NCI-H2227 treated with DMSO at 0.1 percent for 48 hours (cell line): Measurements from ENCODE around the gene PLEKHN1.

ENCODE experiments used
- DNase-seq: peaks from one replicate; lab custom pipeline; 2025; lab: John Stamatoyannopoulos, UW

PLEKHN1 gene

DNA sequence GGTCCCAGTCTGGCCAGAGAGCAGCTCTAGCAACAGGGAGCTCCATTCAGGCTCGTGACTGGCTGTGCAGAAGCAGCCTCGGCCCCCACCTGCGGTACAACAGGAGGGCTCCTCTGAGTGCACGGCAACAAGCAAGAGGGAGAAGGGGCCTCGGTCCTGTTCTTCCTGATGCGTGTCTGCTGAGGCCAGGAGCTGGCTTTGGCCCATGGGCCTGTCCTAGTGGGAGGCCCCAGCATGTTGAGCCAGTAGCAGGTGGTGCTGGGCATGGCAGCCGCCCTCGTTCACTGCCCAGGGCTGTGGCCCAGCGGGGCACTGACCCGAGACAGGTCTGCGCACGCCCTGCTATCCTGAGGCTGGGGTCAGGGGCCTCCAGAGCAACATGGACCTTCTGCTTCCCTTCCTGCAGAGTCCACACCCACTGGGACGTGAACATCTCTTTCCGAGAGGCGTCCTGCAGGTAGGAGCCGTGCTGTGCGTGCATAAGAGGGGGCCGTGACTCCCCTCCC lies 35.6 kb upstream of the PLEKHN1 start:
- DNase-seq: no peak

DNA sequence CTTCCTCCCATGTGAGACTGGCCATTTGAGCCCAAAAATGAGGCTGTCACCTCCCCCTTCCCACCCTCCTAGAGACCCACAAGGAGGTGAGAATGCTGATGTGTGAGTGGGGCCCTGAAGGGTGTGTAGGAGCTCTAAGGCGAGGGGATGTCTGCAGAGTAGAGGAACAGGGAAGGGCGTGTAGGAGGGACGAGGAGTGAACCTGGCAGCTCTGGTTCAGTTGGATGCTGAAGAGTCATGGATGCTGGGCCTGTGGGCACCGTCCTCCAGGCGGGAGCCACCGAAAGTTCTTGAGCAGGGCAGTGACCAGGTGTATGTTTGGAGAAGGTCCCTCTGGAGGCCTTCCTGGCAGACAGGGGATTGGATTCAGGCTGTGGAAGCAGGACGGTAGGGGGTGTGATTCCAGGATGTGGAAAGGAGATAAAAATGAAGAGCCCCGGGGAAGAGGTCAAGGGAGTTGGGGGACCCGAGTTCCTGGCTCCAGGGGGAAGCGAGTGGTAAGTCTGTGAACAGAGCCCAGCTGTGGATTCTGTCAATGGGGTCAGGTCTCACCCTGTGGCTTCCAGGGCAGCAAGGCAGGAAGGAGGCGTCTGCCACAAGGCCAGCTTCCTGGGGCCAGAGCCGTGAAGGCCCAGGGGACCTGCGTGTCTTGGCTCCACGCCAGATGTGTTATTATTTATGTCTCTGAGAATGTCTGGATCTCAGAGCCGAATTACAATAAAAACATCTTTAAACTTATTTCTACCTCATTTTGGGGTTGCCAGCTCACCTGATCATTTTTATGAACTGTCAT lies 34.7 kb upstream of the PLEKHN1 start:
- DNase-seq: no peak

DNA sequence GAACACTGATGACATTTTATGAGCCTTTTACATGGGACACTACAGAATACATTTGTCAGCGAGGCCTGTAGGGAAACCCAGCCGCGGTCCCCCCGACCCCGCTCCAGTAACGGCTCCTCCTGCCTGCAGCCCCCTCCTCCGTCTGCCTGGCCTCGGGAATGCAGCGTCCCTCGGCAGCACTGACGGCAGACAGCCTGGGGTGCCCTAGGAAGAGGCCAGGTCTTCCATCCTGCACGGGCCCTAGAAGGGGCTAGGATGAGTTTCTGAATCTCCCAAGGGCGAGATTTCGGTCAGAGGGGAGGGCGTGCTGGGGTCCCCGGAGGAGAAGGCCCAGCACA lies 34.1 kb upstream of the PLEKHN1 start:
- DNase-seq: no peak

DNA sequence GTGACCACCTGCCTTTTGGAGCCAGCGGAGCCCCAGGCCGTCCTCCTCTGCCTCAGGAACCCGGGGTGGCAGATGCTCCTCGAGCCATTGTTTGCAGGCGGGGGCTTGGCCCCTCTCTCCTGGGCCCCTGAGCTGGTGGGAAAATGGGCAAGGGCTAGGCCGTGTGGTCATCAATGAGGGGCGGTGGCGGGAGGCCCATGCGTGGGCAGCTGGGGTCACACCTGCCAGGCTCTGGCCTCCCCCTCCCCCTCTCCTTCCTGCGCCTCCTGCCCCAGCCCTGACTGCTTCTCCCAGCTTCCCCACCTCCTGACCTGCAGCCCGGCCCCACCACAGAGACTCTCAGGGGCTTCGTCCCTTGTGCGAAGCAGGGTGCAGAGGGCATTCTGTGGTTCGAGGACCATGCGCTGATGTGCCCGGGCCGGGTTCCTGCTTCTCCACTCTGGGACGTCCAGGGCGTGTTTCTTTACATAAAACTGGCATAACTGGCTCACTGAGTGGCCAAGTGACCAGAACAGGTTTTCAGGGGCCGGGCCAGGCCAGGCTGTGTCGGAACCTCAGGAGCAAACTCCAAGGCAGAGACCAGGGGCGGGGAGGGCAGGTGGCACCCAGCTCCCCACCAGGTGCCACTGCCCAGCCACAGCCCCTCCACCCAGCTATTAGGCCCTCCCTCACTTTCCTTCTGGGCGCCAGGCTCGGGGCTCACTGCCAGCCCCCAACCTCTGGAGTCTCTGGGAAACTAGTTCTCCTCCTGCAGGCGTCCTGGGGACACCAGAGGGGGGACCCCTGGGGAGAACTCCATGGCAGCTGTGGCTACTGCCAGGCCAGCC lies 33.3 kb upstream of the PLEKHN1 start:
- no peak for DNase-seq

DNA sequence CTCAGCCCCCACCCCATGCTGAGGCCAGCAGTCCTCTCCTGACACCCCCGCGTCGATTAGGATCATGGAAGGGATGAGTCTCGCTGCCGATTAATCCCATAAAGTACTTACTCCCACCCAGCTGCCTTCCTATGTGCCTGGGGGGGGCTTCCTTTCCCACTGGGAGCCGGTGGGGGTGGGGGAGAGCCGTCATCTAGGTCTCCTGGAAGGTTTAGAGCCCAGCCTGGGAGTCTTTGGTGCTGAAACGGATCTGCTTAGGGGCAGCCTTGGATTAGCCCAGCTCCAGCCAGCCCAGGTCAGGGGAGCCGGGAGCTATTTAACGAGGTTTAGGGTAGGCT lies 32.7 kb upstream of the PLEKHN1 start:
- no peak for DNase-seq

DNA sequence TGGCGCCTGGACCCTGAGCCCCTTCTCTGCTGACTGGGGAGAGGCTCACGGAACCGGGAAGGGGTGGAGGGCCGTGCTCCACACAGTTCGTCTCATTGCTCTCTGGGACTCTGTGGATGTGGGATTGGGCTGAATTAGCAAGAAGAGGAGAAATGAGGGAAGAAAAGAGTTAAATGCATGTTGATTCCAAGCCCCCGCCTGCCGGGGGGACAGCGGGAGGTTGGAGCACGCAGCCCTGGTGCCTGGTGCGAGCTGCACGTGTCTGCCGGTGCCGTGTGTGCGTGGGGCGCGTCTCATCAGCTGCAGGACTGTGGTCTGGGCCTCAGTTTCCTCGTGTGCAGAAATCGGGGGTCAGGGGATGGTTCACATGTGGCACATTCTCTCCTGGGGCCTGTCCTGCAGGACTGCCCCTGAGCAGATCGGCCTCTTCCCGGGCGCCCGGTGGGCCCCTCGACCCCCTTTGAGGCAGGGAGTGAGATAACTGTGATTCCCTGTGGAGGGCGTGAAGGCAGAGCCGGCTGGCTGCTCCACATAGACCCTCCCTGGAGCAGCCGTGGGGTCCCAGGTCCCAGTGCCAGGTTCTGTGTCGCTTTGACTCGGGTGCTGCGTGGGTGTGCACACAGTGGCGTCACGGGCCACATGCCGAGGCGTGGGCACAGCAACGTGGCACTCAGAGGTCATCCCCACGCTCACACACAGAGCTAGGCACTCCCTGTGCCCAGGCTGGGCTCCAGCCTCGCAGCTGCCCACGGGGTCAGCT lies 31.1 kb upstream of the PLEKHN1 start:
- no peak for DNase-seq

DNA sequence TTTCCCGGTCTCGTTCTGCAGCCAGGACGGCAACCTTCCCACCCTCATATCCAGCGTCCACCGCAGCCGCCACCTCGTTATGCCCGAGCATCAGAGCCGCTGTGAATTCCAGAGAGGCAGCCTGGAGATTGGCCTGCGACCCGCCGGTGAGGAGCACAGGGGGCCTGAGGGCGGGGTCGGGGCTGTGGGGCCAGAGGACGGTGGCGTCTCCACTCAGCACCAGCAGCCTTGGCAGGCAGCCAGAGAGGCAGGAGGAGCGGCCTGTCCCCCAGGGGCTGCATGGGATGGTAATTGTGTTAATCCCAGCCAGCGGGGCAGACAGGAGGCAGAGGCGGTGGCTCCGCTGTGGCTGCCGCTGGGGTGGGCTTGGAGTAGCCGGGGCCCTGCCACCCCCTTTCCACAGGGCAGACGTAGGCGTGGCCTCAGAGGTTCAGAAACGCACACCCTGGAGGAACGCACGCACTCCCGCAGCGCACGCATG lies 30.5 kb upstream of the PLEKHN1 start:
- DNase-seq: peak; percentile 85

DNA sequence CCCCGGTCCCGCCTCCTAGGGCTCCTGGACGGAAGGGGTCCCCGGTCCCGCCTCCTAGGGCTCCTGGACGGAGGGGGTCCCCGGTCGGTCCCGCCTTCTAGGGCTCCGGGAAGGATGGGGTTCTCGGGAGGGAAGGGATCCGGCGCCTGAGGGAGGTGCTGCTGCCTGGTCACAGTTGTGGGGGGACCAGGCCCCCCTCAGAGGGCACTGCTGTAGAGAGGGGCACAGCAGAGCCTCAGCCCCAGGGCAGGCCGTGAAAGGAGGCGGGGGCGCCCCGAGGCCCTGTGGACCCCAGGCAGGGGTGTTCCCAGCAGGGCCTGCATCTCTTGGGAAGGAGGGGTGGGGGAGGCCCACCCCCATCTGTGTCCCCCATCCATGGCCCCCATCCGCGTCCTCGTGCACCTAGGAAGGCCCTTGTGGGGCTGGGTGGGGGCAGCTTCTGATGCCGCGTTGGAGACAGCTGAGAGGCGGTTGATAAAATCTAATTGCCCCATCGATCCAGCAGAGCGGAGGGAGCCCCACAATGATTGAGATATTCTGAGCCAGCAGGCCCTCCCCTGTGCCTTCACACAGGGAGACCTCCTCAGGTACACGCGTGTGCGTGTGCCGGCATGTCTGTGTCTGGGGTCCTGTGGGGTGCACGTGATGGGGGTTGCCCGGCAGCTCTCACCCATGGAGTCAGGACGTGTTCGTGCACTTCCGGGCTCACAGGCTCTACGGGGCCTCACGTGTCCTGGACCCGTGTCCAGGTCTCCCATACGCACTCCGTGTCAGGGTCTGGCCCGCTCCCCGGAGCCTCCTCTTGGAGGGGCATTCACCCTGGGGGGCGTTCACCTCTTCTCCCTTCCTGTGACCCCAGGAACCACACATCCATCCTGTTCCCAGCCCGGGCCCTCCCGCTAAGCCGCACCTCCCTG lies 29.7 kb upstream of the PLEKHN1 start:
- DNase-seq: no peak

DNA sequence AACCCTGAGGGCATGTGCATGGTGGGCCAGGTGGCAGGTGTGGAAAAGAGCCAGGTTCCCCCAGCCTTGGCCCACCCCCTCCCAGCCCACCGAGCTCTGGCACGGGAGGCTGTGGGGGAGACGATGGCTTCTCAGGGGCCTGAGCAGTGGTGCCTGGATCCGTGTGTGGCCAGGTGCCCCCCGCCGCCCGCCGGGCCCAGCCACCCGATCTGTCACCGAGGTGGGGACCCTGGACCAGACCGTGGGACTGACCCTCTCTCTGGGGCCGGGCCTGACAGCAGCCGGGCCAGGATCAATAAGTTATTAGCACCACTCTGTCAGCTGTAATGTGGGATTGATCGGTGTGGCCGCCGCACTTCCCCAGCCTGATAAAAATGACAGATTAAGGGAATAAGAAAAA lies 28.8 kb upstream of the PLEKHN1 start:
- DNase-seq: no peak

DNA sequence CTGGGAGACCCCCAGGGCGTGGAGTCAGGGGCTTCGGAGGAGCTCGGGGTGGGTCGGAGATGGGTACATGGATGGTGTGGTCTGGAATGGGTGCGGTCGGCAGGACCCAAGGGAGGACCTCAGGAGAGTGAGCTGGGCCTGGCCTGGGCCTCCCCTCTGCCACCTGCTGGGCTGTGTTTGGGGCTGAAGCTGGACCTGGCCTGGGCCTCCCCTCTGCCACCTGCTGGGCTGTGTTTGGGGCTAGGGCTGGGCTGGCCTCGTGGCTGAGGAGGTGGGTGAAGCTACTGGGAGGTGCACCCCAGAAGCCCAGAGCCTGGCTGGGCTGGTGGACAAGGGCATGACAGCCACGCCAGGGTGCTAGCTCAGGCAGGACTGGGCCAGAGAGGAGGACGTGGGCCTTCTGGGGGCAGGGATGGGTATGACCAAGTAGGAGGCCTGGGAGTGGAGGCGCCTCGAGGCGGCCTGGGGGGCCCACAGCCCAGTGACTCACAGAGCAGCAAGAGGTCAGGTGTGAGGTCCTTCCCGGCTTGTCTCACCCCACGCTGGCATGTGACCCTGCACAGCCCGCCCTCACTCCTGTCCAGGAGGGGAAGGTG lies 28.1 kb upstream of the PLEKHN1 start:
- no peak for DNase-seq

DNA sequence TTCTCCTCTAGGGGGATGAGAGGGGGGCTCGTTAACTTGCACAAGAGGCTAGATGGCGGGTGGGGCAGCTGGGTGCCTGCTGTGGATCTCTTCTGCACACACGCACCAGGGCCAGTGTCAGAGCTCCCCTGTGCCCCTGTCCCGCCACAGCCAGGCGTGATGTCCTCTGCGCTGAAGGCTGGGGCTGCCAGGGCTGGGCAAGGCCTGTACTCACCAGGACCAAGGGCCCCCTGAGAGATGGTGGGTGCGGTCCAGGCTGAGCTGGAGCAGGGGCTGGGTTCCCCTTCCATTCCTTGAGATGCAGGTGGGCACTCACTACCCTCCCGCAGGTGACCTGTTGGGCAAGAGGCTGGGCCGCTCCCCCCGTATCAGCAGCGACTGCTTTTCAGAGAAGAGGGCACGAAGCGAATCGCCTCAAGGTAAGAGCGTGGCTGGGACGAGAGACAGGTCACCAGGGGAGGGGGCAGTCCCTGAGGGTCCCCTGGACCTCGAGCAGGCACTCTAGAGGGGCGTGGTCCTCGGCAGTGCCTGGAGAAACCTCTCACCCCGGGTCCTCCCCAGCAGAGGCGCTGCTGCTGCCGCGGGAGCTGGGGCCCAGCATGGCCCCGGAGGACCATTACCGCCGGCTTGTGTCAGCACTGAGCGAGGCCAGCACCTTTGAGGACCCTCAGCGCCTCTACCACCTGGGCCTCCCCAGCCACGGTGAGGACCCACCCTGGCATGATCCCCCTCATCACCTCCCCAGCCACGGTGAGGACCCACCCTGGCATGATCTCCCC lies 27.4 kb upstream of the PLEKHN1 start:
- no peak for DNase-seq

DNA sequence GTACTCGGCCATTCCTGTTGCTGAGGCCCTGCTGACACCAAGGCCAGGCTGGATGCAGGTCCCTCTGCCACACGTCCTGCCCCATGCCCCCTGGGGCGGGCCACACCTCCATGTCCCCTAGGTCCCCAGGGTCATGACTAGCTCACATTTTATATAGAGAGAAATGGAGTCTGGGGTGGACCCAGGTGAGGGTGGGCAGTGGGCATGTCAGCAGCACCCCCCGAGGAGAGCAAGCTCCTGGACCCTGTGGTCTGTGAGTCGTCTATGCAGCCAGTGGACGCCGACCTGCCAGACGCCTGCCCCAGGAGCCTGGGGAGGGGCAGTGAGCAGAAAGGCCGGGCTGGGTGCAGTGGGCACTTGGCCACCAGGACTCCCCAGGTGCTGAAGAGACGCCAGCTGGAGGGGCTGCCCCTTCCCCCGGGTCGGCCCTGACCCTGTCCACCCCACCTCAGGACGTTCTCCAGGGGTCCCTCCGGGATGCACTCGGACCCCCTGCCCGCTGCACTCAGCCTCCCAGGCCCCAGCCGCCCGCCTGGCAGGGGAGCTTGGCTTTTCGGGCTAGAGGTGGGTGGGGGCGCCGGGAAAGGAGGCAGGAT lies 26.7 kb upstream of the PLEKHN1 start:
- DNase-seq: no peak

DNA sequence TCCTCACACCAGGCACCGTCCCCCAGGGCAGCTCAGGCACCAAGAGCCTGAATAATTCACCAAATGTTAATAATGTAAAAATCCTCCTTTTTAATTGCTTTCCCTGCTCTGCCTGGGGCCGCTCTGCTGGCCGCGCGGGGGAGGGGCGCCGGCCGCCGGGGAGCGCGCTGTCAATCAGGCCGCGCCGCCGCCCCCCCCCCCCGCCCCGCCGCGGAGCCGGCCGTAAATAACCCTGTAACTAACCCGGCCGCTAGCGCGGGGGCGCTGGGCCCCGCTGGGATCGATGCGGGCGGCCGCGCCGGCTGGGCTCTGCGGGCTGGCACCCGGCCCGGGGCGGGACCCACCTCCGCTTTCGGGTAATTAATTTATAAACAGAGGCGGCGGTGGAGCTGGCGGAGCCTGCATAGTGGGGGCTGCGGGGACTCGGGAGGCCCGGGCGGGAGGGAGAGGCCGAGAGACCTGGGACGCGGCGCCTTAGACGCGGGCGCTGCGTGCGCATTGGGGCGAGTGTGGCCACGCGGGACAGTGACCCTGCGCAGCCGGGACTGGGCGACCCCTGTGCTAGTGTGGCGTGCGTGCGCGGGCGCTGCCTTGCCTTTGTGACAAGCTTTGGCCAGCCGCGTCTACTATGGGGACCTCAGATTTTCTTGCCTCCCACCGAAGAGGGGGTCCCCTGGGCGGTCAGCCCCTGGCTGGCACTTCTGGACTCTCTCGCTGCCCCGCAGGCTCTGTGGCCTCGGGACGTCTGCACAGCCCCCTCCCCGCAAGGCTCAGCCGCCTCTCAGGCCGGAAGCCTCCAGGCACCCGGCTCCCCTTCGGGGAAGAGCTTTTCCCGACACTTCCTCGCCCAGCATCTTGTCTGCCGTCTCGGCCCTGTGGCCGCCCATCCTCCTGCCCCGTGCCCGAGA lies 25.9 kb upstream of the PLEKHN1 start:
- DNase-seq: peak; percentile 82

DNA sequence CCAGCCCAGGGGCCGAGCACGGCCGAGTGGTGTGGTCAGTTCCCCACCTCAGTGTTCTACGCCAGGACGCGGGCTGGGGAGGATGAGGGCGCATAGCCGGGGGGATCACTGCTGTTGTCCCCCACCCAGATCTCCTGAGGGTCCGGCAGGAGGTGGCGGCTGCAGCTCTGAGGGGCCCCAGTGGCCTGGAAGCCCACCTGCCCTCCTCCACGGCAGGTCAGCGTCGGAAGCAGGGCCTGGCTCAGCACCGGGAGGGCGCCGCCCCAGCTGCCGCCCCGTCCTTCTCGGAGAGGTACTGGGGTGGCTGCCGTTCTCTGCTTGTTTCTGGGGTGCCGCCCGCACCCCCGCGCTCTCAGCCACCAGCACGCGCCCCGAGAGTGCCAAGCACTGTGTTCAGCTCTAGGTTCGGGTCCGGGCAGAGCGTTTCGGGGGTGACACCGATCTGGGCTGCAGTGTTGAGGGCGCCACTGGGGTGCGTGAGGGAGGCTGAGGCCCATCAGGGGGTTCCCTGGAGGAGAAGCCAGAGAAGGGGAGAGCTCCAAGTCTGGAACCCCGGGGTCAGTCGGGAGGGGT lies 25.2 kb upstream of the PLEKHN1 start:
- DNase-seq: no peak

DNA sequence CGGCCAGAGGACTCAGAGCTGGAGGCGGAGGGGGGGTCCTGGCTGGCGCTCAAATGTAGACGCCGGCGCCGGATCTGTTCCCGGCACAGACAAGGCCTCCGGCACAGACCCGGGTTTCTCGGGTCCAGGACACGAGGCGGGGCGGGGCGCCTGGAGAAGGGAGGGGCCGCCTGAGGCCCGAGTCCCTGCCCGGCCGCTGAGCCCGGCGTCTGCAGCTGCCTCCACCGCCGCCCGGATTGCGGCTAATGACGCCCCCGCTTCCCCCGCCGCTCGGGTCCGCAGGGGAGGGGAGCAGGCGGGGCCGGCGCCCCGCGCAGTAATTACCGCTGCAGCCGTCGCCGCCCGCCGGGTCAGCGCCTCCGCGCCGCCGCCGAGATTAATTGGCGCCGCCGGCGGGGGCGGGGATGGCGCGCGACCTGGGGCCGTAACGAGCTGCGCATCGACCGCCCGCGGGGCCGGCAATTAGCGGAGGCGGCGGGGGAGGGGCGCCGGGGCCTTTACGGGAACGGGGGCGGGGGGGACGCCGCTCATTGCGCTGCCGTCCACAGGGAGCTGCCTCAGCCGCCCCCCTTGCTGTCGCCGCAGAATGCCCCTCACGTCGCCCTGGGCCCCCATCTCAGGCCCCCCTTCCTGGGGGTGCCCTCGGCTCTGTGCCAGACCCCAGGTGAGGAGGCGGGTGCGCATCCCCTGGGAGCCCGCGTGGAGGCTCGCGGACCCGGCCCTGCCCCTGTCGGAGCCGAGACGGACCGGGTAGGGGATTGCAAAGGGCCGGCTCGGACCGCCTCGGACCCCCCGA lies 24.5 kb upstream of the PLEKHN1 start:
- DNase-seq: peak; percentile 90

DNA sequence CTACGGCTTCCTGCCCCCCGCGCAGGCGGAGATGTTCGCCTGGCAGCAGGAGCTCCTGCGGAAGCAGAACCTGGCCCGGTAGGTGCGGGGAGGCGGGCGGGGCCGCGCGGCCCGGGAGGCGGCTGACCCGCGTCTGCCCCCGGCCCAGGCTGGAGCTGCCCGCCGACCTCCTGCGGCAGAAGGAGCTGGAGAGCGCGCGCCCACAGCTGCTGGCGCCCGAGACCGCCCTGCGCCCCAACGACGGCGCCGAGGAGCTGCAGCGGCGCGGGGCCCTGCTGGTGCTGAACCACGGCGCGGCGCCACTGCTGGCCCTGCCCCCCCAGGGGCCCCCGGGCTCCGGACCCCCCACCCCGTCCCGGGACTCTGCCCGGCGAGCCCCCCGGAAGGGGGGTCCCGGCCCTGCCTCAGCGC lies 23.9 kb upstream of the PLEKHN1 start:
- DNase-seq: no peak

DNA sequence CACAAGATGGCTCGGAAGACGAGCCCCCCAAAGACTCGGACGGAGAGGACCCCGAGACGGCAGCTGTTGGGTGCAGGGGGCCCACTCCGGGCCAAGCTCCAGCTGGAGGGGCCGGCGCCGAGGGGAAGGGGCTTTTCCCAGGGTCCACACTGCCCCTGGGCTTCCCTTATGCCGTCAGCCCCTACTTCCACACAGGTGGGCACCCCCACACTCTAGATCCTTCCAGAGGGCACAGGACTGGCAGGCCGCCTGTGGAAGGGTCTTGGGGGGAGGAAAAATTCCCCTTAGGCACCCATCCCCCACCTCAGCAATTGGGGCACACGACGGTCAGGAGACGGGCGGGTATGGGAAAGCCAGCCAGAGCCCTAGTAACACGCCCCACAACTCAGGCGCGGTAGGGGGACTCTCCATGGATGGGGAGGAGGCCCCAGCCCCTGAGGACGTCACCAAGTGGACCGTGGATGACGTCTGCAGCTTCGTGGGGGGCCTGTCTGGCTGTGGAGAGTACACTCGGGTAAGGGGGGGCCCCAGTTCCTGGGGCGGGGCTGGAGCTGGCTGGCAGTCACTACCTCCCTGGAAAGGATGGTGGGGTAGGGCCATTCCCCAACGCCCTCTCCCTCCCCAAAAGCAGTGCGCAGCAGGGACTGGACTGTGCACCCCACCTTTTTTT lies 23.3 kb upstream of the PLEKHN1 start:
- DNase-seq: peak; percentile 34
